ENCODE data around the gene KRT7. TPM values are rescaled to one million over a fixed set of nuclear protein-coding genes. Genes with fewer than 3 reads are reported as not detected.
"Not testable (repeated sequence)": the region's sequence is repeated elsewhere in the genome, so short reads cannot be mapped to it uniquely, and the experiment has no call there.

KRT7 gene
- total RNA-seq, 1 donor from 2014 or later, result 288 TPM

DNA sequence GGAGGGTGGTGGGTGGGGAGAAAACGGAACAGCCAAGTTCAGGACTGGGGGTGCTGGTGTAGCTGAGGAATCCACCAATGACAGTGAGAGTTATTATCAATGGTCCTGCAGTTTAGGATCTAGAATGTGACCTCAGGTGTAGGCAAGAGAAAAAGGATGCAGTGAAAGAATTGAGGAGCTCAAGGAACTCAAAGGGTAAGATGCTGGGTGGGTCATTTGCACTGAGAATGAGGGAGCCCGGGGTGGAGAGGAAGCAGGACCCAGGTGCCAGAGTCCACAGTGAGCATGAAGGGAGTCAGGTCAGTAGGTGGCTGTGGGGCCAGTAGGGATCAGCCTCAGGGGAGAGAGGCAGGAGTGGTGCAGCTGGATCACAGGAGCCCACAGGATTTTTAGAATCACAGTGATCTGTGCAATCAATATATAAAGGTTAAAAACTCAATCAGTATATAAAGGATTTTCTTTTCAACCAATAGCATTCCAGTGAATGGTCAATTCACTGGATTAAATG is 3.2 kb upstream of the KRT7 start:
- DNase-seq (ENCODE audit: low read depth, low spot score), result no peak

DNA sequence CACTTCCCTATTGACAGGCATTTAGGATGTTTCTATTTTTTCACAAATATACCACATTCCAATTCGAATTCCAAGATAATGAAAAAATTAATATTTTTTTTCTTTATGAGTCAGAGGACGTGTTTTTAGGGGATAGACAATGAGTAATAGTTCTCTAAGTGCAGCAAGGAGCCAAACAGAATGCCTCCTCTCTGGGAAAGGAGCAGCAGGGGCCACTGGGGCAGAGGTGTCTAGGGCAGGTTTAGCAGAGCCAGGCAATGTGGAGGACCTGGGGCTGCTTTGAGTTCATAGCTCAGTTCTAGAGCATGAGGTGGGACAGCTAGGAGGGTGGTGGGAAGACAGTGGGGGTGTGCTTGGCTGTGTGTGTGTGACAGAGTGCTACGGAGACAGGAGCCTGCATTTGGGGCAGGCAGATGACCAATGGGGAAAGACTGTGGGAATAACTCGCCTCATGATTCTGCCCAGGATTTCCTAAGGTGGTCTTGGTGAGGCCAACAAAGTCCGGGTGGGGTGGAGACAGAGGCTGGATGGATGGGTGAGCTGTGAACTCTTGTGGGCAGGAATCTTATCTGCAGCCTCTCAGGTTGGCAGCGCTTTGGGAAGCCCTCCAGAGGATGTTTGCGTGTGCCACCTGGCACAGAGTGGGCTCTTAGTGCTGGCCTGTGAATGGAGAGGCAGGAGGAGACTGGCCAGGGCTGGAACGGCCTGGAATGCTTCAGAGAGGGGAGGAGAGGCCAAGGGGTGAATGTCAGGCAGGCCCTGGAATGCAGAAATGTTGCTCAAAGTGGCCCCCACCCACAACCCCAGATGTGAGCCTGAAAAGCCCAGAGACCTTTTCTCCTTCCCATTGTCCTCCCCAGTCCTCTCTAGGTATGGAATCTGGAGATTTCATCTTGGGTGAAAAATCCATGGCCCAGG is 2.4 kb upstream of the KRT7 start:
- peak; percentile 55 for DNase-seq (ENCODE audit: low read depth, low spot score)

DNA sequence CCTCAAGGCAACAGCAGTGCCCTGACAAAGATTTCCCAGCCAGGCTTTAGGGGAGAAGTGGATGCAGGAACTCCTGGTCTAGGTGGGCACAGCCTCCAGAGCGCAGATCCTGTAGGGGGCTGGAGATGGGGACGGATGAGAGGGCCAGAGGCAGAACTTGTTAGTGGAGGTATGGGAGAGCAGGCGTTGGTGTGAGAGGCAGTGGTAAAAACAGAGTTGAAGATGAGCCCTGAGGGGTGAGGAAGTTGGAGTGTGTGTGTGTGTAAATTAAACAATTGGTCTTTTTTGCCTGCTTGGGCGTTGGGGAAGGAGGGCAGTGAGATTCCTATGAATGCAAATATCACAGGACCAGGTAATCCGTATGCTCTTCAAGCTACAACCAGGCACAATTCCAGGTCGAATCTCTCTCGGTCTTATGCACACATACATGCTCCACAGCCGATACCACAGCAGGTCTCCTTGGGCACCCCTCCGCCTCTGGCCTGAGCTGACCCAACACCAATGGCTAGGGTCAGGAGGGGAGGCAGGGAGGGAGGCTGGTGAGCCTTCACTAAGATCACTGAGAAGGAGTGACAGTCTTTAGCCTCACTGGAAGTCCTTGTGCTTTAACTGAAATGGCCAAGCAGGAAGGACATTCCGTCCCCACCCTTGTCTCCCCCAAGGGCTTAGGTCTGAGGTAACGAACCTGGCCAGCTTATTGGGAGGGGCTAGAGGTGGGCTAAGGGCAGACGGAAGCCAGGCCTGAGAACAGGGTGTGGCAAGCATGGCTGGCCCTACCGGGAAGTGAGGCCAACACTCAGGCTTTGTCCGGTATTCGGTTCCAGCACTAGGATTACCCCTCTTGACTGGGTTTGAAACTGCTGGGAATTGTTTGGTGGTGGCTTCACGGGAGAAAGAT is 1.5 kb upstream of the KRT7 start:
- DNase-seq (ENCODE audit: low read depth, low spot score), result no peak

DNA sequence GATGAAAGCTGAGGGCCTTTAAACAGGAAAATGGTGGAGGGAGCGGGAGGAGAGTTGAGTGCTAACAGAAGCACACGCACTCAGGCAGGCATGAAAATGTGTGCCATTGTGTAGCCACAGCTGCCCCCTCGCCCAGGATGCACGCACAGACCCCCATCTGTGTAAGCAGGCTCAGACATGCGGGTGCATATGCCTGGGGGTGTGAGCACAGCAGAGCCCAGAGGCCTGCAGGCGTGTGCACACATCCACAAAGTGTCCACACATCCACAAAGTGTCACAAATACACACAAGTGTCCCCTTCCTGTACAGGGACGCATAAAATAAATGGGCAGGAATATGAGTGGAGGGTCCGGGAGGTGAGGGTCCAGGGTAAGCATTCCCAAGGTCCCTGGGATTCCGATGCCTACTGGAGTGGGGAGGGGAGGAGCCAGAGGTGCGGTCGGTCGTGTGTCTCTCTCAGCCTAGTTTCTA is 805 bp upstream of the KRT7 start:
- DNase-seq (ENCODE audit: low read depth, low spot score), result no peak

DNA sequence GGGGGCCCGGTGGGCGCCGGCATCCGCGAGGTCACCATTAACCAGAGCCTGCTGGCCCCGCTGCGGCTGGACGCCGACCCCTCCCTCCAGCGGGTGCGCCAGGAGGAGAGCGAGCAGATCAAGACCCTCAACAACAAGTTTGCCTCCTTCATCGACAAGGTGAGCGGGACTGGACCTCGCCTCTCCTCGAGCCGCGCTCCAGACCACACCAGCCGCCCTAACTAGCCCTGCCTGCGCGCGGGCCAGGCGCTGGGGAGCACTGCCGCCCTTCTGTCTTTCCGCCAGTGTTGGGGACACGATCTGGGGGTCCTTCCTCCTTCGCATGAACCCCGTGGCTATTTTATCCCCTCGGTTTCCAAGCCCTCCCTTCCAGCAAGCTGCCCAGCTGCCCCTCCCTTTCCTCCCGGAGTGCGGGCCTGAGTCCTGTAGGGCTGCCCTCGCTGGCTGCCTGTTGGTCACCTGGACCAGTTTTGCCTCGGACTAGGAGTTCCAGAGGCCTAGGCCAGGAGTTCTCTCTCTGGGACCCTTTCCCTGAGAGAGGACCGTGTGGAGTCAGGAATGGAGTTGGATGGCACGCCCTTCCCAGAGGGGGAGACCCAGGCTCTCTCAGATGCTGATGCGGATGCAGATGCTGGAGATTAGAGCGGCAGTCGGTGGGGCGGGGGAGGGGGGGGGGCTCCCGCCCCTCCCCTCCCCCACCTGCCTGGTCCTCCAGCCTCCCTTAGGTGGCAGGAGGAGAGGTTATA is 592 bp downstream of the KRT7 start:
- no peak for DNase-seq (ENCODE audit: low read depth, low spot score)

DNA sequence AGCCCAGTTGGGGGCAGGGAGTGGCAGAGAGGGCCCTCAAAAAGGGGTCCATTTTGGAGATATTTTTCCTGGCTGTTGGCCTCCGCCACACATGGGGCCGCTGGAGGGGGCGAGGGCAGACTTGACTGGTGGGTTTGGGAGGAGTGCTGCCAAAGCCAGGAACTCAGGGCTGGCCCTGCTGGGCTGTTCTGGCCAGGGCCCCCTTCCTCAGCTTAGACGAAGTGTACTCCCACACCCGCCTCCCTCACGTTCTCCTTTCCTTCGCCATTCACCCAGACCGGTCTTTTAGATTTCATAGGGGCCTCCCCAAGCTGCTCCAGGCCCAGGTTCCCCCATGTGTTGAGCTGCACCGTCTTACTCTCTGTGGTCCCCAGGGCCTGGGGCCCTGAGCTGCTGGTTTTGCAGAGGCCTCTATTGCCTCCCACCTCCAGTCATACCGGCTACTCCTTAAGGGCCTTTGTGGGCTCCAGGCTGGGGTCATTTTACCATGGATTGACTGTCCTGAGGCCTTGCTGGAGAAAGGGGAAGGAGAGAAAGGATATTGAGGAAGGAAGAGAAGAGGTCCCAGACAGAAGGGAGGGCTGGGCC is 1.3 kb downstream of the KRT7 start:
- DNase-seq (ENCODE audit: low read depth, low spot score), result no peak

DNA sequence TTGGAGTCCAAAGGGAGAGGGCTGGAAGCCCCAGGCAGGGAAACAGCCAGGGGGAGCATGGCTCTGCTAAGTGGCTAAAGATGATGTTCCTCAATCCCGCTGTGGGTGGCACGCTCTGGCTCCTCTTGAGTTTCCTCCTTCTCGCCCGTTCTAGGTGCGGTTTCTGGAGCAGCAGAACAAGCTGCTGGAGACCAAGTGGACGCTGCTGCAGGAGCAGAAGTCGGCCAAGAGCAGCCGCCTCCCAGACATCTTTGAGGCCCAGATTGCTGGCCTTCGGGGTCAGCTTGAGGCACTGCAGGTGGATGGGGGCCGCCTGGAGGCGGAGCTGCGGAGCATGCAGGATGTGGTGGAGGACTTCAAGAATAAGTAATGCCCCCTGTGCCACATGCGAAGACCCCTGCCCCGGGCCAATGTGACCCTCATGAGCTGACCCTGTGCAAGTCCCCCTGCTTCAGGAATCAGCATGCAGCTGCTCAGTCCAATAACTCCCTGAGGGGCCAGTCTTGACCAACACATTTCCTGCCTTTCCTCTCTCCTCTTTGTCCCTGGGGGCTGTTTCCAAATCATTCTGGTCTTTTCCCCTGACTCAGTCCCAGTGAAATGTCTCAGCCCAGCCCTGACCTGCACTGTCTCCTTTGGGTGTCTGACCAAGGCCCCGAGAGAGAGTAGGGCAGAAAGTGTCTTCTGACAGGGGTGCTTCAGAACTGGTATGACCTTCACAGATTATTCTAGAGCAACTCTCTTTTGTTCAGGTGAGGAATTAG is 2.1 kb downstream of the KRT7 start:
- DNase-seq (ENCODE audit: low read depth, low spot score), result no peak

DNA sequence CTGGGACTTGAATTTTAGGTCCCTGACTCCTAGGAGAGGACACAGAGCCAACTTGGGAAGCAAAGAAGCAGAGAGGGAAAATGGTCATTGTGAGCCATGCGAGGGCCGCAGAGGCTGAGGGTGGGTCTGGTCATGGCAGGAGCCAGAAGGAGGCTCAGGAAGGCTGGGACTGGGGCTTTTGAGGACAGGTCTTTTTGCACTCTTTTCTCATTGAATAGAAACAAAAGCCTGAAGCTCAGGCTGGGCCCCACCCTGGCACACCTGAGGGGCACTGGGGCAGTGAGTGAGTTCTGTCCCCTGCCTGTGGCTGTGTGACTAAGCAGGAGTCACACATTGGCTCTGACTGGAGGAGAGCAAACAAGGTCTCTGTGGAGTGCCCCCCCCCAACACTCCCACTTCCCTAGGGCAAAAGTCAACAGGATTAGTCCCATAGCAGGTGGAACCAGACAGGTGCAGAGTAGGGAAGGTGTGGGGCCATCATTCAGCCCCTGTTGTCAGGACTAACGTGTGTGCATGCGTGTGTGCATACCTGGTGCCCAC is 2.8 kb downstream of the KRT7 start:
- no peak for DNase-seq (ENCODE audit: low read depth, low spot score)

DNA sequence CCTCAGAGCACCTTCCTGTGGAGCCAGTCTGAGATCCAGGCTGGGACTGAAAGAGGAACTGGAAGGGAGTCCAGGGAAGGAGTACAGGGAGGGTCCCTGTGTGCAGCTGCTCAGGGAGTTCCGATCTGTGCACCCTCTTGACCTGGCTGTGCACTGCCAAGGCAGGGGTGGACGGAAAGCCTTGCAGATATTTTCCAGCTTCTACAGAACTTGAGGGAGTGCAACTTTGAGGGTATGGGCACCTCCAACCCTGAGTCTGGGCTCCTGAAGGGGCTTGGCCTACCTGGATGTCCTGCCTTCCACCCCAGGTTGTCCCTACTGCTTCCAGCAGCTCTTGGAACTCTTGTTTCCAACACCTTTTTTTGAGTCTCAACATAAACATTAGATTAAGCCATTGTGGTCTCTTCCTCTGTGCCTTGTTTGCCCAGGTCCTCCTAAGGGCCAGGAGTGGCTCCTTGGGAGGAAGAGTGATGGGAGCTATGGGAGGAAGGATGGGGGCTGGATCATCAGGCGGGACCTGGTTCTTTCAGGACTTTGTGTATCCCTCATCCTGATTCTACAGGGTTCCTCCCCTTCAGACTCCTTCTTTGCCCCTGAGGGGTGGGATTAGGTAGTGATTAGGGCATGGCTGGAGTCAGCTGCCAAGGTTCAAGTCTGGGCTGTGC is 3.5 kb downstream of the KRT7 start:
- DNase-seq (ENCODE audit: low read depth, low spot score), result no peak

DNA sequence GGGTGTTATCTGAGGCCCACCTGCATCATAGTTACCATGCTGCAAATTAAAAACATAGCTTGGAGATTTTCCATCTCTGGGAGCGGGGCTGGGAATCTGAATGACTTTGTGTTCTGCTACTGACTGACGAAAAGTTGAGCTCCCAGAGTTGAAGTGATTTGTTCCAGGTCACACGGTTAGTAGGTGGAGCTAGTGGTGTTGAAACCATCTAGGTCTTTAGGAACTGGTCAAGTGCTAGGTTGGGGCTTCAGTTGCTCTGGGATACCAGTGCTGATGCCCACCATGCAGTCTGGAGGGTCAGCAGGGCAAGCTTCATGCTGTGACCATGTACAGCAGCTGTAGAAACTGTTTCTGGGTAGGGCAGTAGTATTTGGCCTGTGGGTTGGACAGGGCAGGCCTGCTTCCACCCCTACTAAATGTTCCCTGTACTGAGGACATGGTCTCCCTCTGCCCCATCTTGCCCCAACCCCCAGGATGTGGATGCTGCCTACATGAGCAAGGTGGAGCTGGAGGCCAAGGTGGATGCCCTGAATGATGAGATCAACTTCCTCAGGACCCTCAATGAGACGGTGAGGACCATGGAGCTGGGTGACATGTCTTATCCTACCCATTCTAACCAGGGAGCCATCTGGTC is 5.3 kb downstream of the KRT7 start:
- no peak for DNase-seq (ENCODE audit: low read depth, low spot score)

DNA sequence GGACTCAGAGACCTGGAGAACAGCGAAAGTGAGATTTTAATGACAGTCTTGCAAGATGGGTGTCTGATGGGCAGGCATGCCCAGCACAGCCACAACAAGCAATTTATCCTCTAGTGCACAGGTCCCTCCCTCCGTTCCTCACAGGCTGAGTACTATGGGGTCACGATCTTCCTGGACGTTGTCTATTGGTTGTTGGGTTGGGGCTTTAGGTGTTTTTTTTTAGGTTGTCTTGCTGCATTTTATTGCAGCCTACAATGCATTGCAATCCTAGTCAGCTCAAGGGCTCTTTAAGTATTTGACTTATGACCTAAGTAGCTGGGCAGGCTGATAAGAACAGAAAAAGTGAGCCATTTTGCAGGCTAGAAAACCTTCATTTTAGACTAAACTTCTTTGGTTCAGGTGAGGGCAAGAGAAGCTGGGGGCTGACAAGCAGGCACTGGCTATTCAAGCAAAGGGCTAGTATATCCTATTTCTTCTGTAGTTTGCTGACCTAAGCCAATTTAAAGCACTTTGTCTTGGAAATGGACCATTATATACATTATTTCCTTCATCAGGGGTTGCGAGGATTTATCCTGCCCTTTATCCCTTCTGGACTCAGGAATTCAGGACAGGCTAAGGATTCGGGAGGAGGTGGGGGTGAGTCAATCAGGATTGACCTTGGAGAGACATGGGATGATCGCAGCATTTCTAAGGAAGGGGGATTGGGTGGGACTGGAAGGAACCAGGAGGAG is 6.0 kb downstream of the KRT7 start:
- DNase-seq (ENCODE audit: low read depth, low spot score), result no peak

DNA sequence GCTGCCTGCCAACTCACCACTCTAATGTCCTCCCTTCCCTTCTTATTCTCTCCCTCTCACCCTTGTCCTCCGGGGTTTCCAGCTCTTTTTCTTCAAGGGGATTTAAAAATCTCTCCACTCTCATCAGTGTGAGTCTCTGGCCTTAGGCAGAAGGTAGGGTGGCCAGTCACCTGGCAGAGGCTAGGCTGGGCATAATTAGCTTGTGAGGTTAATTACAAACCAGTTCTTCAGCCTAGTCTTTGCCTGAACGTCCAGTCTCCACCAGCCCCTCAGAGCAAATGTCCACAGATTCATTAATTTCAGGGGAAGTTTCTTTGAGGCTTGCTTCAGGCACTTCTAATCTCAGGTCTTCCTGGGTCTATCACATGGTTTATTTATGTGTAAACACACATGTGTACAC is 6.7 kb downstream of the KRT7 start:
- DNase-seq (ENCODE audit: low read depth, low spot score), result no peak

DNA sequence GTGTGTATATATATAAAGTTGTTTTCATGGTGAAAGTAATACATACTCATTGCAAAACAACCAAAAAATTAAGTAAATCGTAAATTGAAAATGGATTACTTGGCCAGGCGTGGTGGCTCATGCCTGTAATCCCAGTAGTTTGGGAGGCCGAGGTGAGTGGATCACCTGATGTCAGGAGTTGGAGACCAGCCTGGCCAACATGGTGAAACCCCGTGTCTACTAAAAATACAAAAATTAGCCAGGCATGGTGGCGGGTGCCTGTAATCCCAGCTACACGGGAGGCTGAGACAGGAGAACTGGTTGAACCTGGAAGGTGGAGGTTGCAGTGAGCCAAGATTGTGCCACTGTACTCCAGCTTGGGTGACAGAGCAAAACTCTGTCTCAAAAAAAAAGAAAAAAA is 7.2 kb downstream of the KRT7 start:
- DNase-seq (ENCODE audit: low read depth, low spot score), result not testable (repeated sequence)

DNA sequence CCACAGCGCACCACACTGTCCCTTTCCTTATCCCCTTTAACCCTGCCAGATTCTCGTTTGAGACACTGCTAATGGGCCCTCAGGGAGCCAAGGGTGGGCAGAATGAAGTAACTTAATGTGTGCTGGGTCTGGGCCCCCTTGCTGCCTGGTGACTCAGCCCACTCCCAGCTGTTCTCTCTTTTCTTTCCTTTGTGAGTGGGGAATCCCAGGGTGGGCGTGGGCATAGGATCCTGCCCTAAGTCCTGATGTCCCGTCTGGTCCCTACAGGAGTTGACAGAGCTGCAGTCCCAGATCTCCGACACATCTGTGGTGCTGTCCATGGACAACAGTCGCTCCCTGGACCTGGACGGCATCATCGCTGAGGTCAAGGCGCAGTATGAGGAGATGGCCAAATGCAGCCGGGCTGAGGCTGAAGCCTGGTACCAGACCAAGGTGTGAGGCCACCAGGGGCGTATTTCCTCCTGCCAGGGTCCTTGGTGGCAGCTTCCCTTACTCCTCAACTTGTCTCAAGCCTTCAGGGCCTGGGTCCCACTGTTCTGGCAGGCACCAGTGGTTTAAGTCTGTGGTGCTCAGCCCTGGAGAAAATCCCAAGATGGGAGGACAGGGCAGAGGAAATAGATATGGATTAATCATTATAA is 8.3 kb downstream of the KRT7 start:
- no peak for DNase-seq (ENCODE audit: low read depth, low spot score)

DNA sequence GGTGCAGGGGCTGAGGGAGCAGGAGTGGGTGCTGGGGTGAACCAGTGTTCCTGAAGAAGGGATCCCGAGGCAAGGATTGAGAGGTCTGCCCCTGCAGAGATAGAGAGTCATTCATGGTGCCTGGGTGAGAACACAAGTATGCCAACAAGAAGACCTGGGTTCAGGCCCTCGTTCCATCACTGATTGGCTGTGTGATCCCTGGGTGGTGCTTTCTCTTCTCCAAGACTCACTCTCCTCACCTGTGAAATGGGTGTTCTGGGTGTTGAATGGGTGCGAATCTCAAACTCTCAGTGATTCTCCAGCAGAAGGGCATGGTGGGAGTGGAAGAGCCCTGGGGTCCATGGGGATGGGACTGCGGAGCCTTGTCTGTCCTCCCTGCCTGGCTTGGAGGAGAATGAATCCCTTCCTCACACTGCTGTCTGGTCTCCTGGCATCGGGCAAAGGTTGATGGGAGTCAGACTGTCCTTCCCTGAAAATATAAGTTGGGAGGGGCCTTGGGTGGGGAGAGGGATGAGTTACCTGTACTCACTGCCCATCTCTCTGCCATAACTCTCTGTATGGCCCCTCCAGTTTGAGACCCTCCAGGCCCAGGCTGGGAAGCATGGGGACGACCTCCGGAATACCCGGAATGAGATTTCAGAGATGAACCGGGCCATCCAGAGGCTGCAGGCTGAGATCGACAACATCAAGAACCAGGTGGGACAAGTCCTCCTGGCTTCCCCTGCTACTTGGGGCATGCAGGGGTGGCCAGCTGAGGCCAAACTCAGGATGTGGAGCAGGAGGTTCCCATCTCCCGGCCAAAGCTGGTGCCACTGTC is 9.6 kb downstream of the KRT7 start:
- no peak for DNase-seq (ENCODE audit: low read depth, low spot score)

DNA sequence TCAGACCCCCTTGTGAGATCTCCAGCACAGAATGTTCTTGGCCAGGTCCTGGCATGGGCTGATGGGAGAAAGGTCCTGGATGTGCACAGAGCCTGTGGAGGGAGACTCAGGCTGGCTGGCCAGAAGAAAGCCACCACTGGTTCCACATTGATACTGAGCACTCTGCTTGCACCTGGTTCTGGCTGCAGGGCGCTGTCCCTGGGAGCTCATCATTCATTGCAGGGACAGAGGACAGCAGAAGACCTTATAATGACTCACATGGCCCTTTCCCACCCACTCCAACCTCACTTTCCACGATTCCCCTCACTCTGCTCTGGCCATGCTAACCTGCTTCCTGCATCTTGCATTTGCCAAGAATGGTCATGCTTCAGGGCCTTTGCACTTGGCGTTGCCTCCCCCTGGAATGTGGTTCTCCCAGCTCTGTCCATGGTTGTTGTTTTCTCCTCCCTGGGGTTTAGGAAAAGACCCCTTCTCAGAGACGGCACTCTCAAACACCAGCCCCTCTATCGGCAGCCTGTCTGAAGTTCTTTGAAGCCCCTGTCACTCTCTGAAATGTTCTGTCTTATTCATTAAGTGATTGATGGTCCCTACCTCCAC is 10.3 kb downstream of the KRT7 start:
- DNase-seq (ENCODE audit: low read depth, low spot score), result no peak
